HEK293 (cell line): ENCODE results near the gene PPP1R11.

Experiments used
- CTCF ChIA-PET: fragments of 350-600 bp; formaldehyde crosslinking; extraction: SDS; loops from one replicate; lab custom pipeline; 2021; ENCODE audit warnings: antibody characterized with exemption; lab: Yijun Ruan, JAX
- POLR2A ChIA-PET: fragments of 300-600 bp; formaldehyde crosslinking; extraction: SDS; loops from one replicate; lab custom pipeline; 2020; ENCODE audit warnings: antibody characterized with exemption, inconsistent platforms; lab: Yijun Ruan, JAX
- H3K27ac ChIP-seq: fragments of 200-500 bp; sonication (Bioruptor generic); 2 replicates; pipeline ENCODE4 v1.5.1; 2014; ENCODE audit warnings: low read depth, low read length, control low read depth, inconsistent platforms; ENCODE audit errors: extremely low read depth
- H3K36me3 ChIP-seq, 2 experiments: fragments of 200-500 bp in 1 of 2; sonication (Bioruptor generic) in 1 of 2; 1 replicate in 1 of 2; 2 replicates in 1 of 2; pipeline ENCODE4 v1.5.1; 2014 to 2017; ENCODE audit warnings: inconsistent platforms in 2 of 2, low read length in 2 of 2; ENCODE audit not compliant: control insufficient read depth in 2 of 2, insufficient read depth in 1 of 2
- H3K4me1 ChIP-seq: fragments of 200-500 bp; sonication (Bioruptor generic); 2 replicates; pipeline ENCODE4 v1.5.1; 2014; ENCODE audit warnings: mild to moderate bottlenecking, low read length, inconsistent platforms; ENCODE audit not compliant: control insufficient read depth, insufficient read depth
- H3K4me3 ChIP-seq: 2 replicates; pipeline ENCODE4 v1.5.1; 2011; ENCODE audit warnings: low read depth, mild to moderate bottlenecking, control low read depth, low read length, moderate library complexity
- H3K9me3 ChIP-seq: fragments of 200-500 bp; sonication (Bioruptor generic); 2 replicates; pipeline ENCODE4 v1.5.1; 2014; ENCODE audit warnings: low read depth, low read length, inconsistent platforms; ENCODE audit not compliant: control insufficient read depth, insufficient read depth
- BCL6B ChIP-seq: fragments of 450-650 bp; formaldehyde crosslinking; IDR thresholded peaks from 2 replicates; pipeline ENCODE4 v1.5.1; 2017; ENCODE audit warnings: missing biosample characterization, missing genetic modification characterization
- OSR2 ChIP-seq: fragments of 450-650 bp; formaldehyde crosslinking; IDR thresholded peaks from 2 replicates; pipeline ENCODE4 v1.5.1; 2016; ENCODE audit warnings: missing biosample characterization, missing genetic modification characterization
- REST ChIP-seq: fragments of 450-650 bp; formaldehyde crosslinking; IDR thresholded peaks from 2 replicates; pipeline ENCODE4 v1.5.1; 2016; ENCODE audit warnings: missing biosample characterization, missing genetic modification characterization
- SCRT2 ChIP-seq: fragments of 450-650 bp; formaldehyde crosslinking; IDR thresholded peaks from 2 replicates; pipeline ENCODE4 v1.5.1; 2016; ENCODE audit warnings: missing biosample characterization, missing genetic modification characterization
- YY2 ChIP-seq: fragments of 450-650 bp; formaldehyde crosslinking; IDR thresholded peaks from 2 replicates; pipeline ENCODE4 v1.5.1; 2016; ENCODE audit warnings: missing biosample characterization, missing genetic modification characterization
- ZFHX2 ChIP-seq: fragments of 450-650 bp; formaldehyde crosslinking; conservative IDR thresholded peaks from 2 replicates; pipeline ENCODE4 v1.5.1; 2016; ENCODE audit warnings: missing biosample characterization, missing genetic modification characterization
- ZNF10 ChIP-seq: fragments of 450-650 bp; formaldehyde crosslinking; IDR thresholded peaks from 2 replicates; pipeline ENCODE4 v1.5.1; 2017; ENCODE audit warnings: missing biosample characterization, missing genetic modification characterization
- ZNF138 ChIP-seq: fragments of 450-650 bp; formaldehyde crosslinking; IDR thresholded peaks from 2 replicates; pipeline ENCODE4 v1.5.1; 2016; ENCODE audit warnings: missing biosample characterization, missing genetic modification characterization, borderline replicate concordance
- ZNF211 ChIP-seq: fragments of 450-650 bp; formaldehyde crosslinking; IDR thresholded peaks from 2 replicates; pipeline ENCODE4 v1.5.1; 2016; ENCODE audit warnings: low read depth, missing biosample characterization, missing genetic modification characterization
- ZNF280D ChIP-seq: fragments of 450-650 bp; formaldehyde crosslinking; IDR thresholded peaks from 2 replicates; pipeline ENCODE4 v1.5.1; 2016; ENCODE audit warnings: missing biosample characterization, missing genetic modification characterization
- ZNF311 ChIP-seq: fragments of 450-650 bp; formaldehyde crosslinking; IDR thresholded peaks from 2 replicates; pipeline ENCODE4 v1.5.1; 2017; ENCODE audit warnings: missing biosample characterization, missing genetic modification characterization, borderline replicate concordance
- ZNF362 ChIP-seq: fragments of 450-650 bp; formaldehyde crosslinking; IDR thresholded peaks from 2 replicates; pipeline ENCODE4 v1.5.1; 2016; ENCODE audit warnings: missing biosample characterization, missing genetic modification characterization
- ZNF48 ChIP-seq: fragments of 450-650 bp; formaldehyde crosslinking; IDR thresholded peaks from 2 replicates; pipeline ENCODE4 v1.5.1; 2016; ENCODE audit warnings: missing biosample characterization, missing genetic modification characterization
- ZNF501 ChIP-seq: fragments of 450-650 bp; formaldehyde crosslinking; IDR thresholded peaks from 2 replicates; pipeline ENCODE4 v1.5.1; 2016; ENCODE audit warnings: missing biosample characterization, missing genetic modification characterization
- ZNF510 ChIP-seq: fragments of 450-650 bp; formaldehyde crosslinking; IDR thresholded peaks from 2 replicates; pipeline ENCODE4 v1.5.1; 2018; ENCODE audit warnings: mild to moderate bottlenecking, missing genetic modification characterization, missing biosample characterization; ENCODE audit not compliant: insufficient replicate concordance
- ZNF514 ChIP-seq: fragments of 450-650 bp; formaldehyde crosslinking; IDR thresholded peaks from 2 replicates; pipeline ENCODE4 v1.5.1; 2016; ENCODE audit warnings: missing biosample characterization, missing genetic modification characterization
- ZNF518A ChIP-seq: fragments of 450-650 bp; formaldehyde crosslinking; conservative IDR thresholded peaks from 2 replicates; pipeline ENCODE4 v1.5.1; 2016; ENCODE audit warnings: low read depth, missing biosample characterization, missing genetic modification characterization
- ZNF600 ChIP-seq: fragments of 450-650 bp; formaldehyde crosslinking; IDR thresholded peaks from 2 replicates; pipeline ENCODE4 v1.5.1; 2016; ENCODE audit warnings: missing biosample characterization, missing genetic modification characterization
- ZNF658 ChIP-seq: fragments of 450-650 bp; formaldehyde crosslinking; IDR thresholded peaks from 2 replicates; pipeline ENCODE4; 2016; ENCODE audit warnings: missing biosample characterization, missing genetic modification characterization
- ZNF843 ChIP-seq: fragments of 450-650 bp; formaldehyde crosslinking; IDR thresholded peaks from 2 replicates; pipeline ENCODE4 v1.5.1; 2016; ENCODE audit warnings: missing biosample characterization, missing genetic modification characterization

Gene PPP1R11

GRCh38 chr6:30020626-30021025 lies 46.4 kb upstream of the PPP1R11 start:
- Histone ChIP-seq H3K9me3 (no peaks in the 10 kb centered on the region), H3K36me3 (peaks cover 0 to 12% of the 10 kb centered on the region in 2 experiments; a peak in 2 of 3 replicates), H3K4me3 (no peak overlapping the region), H3K4me1 (no peaks in the 10 kb centered on the region), H3K27ac (no peak overlapping the region)
- TF ChIP-seq OSR2: no peak
- TF ChIP-seq BCL6B: no peak
- TF ChIP-seq ZNF280D: no peak
- TF ChIP-seq ZFHX2 (tag by site-specific recombination): no peak
- TF ChIP-seq ZNF138 (tag by site-specific recombination): no peak
- TF ChIP-seq ZNF843 (tag by site-specific recombination): no peak
- no peak for TF ChIP-seq SCRT2
- TF ChIP-seq ZNF211 (tag by site-specific recombination): no peak
- no peak for TF ChIP-seq REST (tag by site-specific recombination)
- TF ChIP-seq ZNF362: no peak
- no peak for TF ChIP-seq ZNF510 (tag by site-specific recombination)
- TF ChIP-seq ZNF311 (tag by site-specific recombination): no peak
- TF ChIP-seq ZNF501 (tag by site-specific recombination): no peak
- TF ChIP-seq ZNF48: no peak
- no peak for TF ChIP-seq ZNF658 (tag by site-specific recombination)
- no peak for TF ChIP-seq ZNF518A (tag by site-specific recombination)
- no peak for TF ChIP-seq ZNF10 (tag by site-specific recombination)
- no peak for TF ChIP-seq ZNF600 (tag by site-specific recombination)
- no peak for TF ChIP-seq ZNF514
- no peak for TF ChIP-seq YY2 (tag by site-specific recombination)
- ChIA-PET POLR2A (no interaction called here), CTCF (interaction anchor here (1.1 to 1.7 kb wide), 3 partner anchors 83 to 324 kb away, joined by 3 to 7 read pairs (median 4); no protein-coding TSS in a partner anchor)
